ENCODE measurements around the gene DNAJB9. TPM values are rescaled to one million over a fixed set of nuclear protein-coding genes. Genes with fewer than 3 reads are reported as not detected.
A peak's percentile ranks its signal among the peaks of the same experiment; 100 is the strongest.

The DNAJB9 gene
- total RNA-seq, 4 donors from 2014 or later, result 2.8 to 28.3 (median 14.4) TPM

DNA sequence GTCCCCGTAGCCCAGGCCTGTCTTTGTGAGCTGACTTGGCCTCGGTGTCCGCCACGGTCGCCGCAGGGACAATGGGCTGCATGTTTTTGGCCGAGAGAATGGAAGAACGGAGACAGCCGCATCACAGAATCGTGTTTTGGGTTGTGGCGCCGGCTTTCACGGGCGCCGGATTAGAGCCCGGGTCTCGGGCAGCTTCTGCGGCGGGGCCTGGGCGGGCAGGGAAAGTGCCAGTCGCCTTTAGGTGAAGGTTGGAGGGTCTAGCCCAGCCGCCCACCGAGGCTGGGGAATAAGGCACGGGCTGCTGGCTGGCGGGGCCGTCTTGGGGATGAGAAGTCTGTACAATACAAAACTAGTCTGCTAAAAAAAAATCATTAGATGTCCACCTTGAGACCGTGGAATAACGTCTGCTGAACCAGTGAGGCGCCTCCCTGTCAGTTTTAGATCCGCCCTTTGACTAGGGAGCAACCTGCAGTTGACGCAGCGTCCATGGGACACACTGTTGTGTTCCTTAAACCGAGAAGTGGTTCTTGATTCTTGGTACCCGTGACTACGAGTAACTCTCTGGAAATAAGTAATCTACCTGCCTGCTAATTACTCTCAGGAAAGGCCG lies 577 bp downstream of the DNAJB9 start:
- peak; percentile 12 for TF ChIP-seq POLR2A (IDR thresholded peaks at IDR 0.05)
- TF ChIP-seq, protein P1, sequence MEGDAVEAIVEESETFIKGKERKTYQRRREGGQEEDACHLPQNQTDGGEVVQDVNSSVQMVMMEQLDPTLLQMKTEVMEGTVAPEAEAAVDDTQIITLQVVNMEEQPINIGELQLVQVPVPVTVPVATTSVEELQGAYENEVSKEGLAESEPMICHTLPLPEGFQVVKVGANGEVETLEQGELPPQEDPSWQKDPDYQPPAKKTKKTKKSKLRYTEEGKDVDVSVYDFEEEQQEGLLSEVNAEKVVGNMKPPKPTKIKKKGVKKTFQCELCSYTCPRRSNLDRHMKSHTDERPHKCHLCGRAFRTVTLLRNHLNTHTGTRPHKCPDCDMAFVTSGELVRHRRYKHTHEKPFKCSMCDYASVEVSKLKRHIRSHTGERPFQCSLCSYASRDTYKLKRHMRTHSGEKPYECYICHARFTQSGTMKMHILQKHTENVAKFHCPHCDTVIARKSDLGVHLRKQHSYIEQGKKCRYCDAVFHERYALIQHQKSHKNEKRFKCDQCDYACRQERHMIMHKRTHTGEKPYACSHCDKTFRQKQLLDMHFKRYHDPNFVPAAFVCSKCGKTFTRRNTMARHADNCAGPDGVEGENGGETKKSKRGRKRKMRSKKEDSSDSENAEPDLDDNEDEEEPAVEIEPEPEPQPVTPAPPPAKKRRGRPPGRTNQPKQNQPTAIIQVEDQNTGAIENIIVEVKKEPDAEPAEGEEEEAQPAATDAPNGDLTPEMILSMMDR (IDR thresholded peaks at IDR 0.05), result no peak
- no peak for TF ChIP-seq EP300 (IDR thresholded peaks at IDR 0.05; ENCODE audit: low read depth)
- peak in 2 of 3 donors; percentile 61 to 74 for TF ChIP-seq POLR2AphosphoS5 (IDR thresholded peaks at IDR 0.05)
- no peaks in the 10 kb centered on the region for H3K27me3 ChIP-seq
- intact Hi-C loops (cut with DNase I; ENCODE audit: low total_unique reads), result no loop called here
- peak; percentile 70 for DNase-seq
- H3K4me3 ChIP-seq, result peak overlapping the region; percentile 72 to 92 (median 84)
- H3K36me3 ChIP-seq, result peaks cover 0 to 14% (median under 1%) of the 10 kb centered on the region in 4 donors
- H3K27ac ChIP-seq, result peak overlapping the region; percentile 96 to 98 (median 98)
- H3K4me1 ChIP-seq, result peaks cover 6 to 46% (median 28%) of the 10 kb centered on the region in 4 donors
- in situ Hi-C loops (cut with MboI; ENCODE audit: low pct_ligation_motif_present in 1 of 4, low pct_unique_long_range_greater_than_20kb in 1 of 4, low sequenced_read_pairs in 3 of 4), result loop anchor here in 1 of 4 donors (10.0 kb wide), 1 partner anchor 45 kb away; the partner anchor contains the start of gene PNPLA8
- no peaks in the 10 kb centered on the region for H3K9me3 ChIP-seq
- WGBS, 2 donors (ENCODE audit: low coverage in 1 of 2), result 0% methylated on average over 1 to 36 of the region's 36 CpGs

DNA sequence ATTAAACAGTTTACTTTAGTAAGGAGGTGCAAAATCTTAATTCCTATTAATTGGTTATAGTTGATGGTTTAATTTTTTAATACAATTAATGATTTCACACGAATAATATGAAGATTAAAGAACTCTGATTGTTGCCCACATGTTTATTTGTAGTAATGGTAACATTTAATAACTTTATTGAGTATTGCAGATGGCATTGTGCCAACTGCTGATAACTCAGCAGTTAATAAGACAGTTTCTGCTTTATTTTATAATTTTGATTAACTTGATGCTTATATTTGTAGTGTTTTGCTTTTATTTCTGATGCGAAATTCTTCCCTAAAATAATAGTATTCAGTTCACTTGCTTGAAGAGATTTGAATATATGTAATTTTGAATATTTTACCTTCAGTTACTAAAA lies 2.8 kb downstream of the DNAJB9 start:
- DNase-seq, result no peak
- 95 to 97% methylated on average over 2 of the region's 2 CpGs for WGBS, 2 donors (ENCODE audit: low coverage in 1 of 2)
- Histone ChIP-seq H3K36me3 (peaks cover 0 to 10% (median 0%) of the 10 kb centered on the region in 4 donors), H3K4me1 (peaks cover 6 to 35% (median 25%) of the 10 kb centered on the region in 4 donors), H3K9me3 (no peaks in the 10 kb centered on the region), H3K27me3 (no peaks in the 10 kb centered on the region), H3K27ac (no peak overlapping the region), H3K4me3 (no peak overlapping the region)
- intact Hi-C loops (cut with DNase I; ENCODE audit: low total_unique reads), result no loop called here
- in situ Hi-C loops (cut with MboI; ENCODE audit: low pct_ligation_motif_present in 1 of 4, low pct_unique_long_range_greater_than_20kb in 1 of 4, low sequenced_read_pairs in 3 of 4), result loop anchor here in 1 of 4 donors (10.0 kb wide), 1 partner anchor 48 kb away; the partner anchor contains the start of gene PNPLA8
- TF ChIP-seq EP300 (IDR thresholded peaks at IDR 0.05; ENCODE audit: low read depth), result no peak
- no peak for TF ChIP-seq POLR2AphosphoS5 (IDR thresholded peaks at IDR 0.05)
- TF ChIP-seq, protein P1 (IDR thresholded peaks at IDR 0.05), result no peak
- TF ChIP-seq POLR2A (IDR thresholded peaks at IDR 0.05), result no peak

DNA sequence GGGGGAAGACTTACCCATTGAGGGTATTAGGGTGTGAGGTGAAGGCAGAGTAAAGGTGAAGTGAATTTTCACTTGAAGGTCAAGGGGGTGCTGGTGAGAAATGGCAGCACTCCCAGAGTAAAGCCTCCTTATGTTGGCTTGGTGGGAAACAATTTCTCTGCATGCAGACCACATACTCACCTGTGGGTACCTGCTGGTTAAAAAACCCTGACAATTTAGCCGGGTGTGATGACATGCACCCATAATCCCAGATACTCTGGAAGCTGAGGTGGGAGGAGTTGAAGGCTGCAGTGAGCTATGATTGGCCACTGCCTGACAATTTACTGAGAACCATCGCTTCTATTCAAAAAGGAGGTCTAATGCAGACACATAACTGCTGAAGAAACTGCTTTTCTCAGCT lies 5.5 kb downstream of the DNAJB9 start:
- DNase-seq, result no peak
- in situ Hi-C loops (cut with MboI; ENCODE audit: low pct_ligation_motif_present in 1 of 4, low pct_unique_long_range_greater_than_20kb in 1 of 4, low sequenced_read_pairs in 3 of 4), result loop anchor here in 1 of 4 donors (10.0 kb wide), 1 partner anchor 50 kb away; the partner anchor contains the start of gene PNPLA8
- TF ChIP-seq EP300 (IDR thresholded peaks at IDR 0.05; ENCODE audit: low read depth) (no peak), POLR2A (IDR thresholded peaks at IDR 0.05) (no peak), POLR2AphosphoS5 (IDR thresholded peaks at IDR 0.05) (no peak)
- TF ChIP-seq, protein P1 (IDR thresholded peaks at IDR 0.05), result no peak
- Histone ChIP-seq H3K36me3 (peaks cover 0 to 19% (median 0%) of the 10 kb centered on the region in 4 donors), H3K27ac (no peak overlapping the region), H3K27me3 (no peaks in the 10 kb centered on the region), H3K4me1 (peaks cover 3 to 20% (median 12%) of the 10 kb centered on the region in 4 donors), H3K9me3 (no peaks in the 10 kb centered on the region), H3K4me3 (no peak overlapping the region)
- intact Hi-C loops (cut with DNase I; ENCODE audit: low total_unique reads), result no loop called here
- 98% methylated on average over 2 of the region's 2 CpGs; no CpG with 5 or more reads in 1 of the 2 donors for WGBS, 2 donors (ENCODE audit: low coverage in 1 of 2)

DNA sequence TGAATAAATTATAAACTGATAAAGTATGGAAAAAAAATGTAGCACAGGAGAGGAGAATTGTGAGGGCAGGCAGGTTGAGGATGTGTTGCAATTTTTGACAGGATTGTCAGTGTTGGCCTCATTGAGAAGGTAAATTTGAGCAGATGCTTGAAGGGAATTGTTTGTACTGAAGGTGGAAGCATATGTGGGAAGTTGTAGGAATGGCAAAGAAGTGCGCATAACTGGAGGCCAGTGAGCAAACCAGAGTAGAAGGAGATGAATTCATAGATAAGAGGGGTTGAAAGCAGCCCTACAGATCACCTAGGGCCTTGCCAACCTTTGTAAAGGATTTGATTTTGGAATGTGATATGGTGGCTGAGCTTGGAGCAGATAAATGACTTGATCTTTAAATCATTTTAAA lies 6.4 kb downstream of the DNAJB9 start:
- peaks cover 2 to 14% (median 8%) of the 10 kb centered on the region in 4 donors for H3K4me1 ChIP-seq
- 93 to 100% methylated on average over 1 of the region's 1 CpG for WGBS, 2 donors (ENCODE audit: low coverage in 1 of 2)
- DNase-seq, result no peak
- no peaks in the 10 kb centered on the region for H3K9me3 ChIP-seq
- in situ Hi-C loops (cut with MboI; ENCODE audit: low pct_ligation_motif_present in 1 of 4, low pct_unique_long_range_greater_than_20kb in 1 of 4, low sequenced_read_pairs in 3 of 4) (loop anchor here in 1 of 4 donors (10.0 kb wide), 1 partner anchor 51 kb away; the partner anchor contains the start of gene PNPLA8), intact Hi-C loops (cut with DNase I; ENCODE audit: low total_unique reads) (no loop called here)
- H3K4me3 ChIP-seq, result no peak overlapping the region
- H3K36me3 ChIP-seq, result peaks cover 0 to 19% (median 0%) of the 10 kb centered on the region in 4 donors
- H3K27ac ChIP-seq, result no peak overlapping the region
- TF ChIP-seq, protein P1 (IDR thresholded peaks at IDR 0.05), result no peak
- TF ChIP-seq EP300 (IDR thresholded peaks at IDR 0.05; ENCODE audit: low read depth), result no peak
- no peak for TF ChIP-seq POLR2AphosphoS5 (IDR thresholded peaks at IDR 0.05)
- TF ChIP-seq POLR2A (IDR thresholded peaks at IDR 0.05), result no peak
- H3K27me3 ChIP-seq, result no peaks in the 10 kb centered on the region
